Mesenchymal stem cell (in vitro differentiated cells and primary cell): ENCODE data around the gene MRM2.

Experiments used
- DNase-seq: peaks from one replicate; pipeline ENCODE4 v3.0.0-alpha.2; 2013
- H2AFZ ChIP-seq: one replicate; pipeline ENCODE4 v1.6.1; 2013; ENCODE audit warnings: low read depth, mild to moderate bottlenecking, control low read depth, inconsistent platforms, low read length, moderate library complexity
- H2AK5ac ChIP-seq: 2 replicates; pipeline ENCODE4 v1.6.1; 2013; ENCODE audit warnings: low read length, moderate library complexity, mild to moderate bottlenecking, inconsistent platforms; ENCODE audit not compliant: severe bottlenecking
- H2BK120ac ChIP-seq: one replicate; pipeline ENCODE4 v1.6.1; 2013; ENCODE audit warnings: low read depth, mild to moderate bottlenecking, inconsistent platforms, low read length, moderate library complexity
- H2BK12ac ChIP-seq, 2 experiments: one replicate each; pipeline ENCODE4 v1.6.1; 2013; ENCODE audit warnings: inconsistent platforms in 2 of 2, low read length in 2 of 2, mild to moderate bottlenecking in 2 of 2, moderate library complexity in 2 of 2, control low read depth in 1 of 2
- H2BK15ac ChIP-seq: one replicate; pipeline ENCODE4 v1.6.1; 2013; ENCODE audit warnings: mild to moderate bottlenecking, low read depth, inconsistent platforms; ENCODE audit not compliant: poor library complexity, severe bottlenecking
- H2BK5ac ChIP-seq: 2 replicates; pipeline ENCODE4 v1.6.1; 2013; ENCODE audit warnings: low read depth, mild to moderate bottlenecking, low read length, control low read depth, inconsistent platforms; ENCODE audit not compliant: poor library complexity, severe bottlenecking
- H3K14ac ChIP-seq, 2 experiments: one replicate each; pipeline ENCODE4 v1.6.1; 2013; ENCODE audit warnings: inconsistent platforms in 2 of 2, low read length in 2 of 2, control low read depth in 1 of 2, mild to moderate bottlenecking in 1 of 2, moderate library complexity in 1 of 2
- H3K18ac ChIP-seq, 2 experiments: one replicate each; pipeline ENCODE4 v1.6.1; 2013; ENCODE audit warnings: inconsistent platforms in 2 of 2, low read length in 2 of 2, control low read depth in 1 of 2, low read depth in 1 of 2, mild to moderate bottlenecking in 1 of 2
- H3K23ac ChIP-seq, 2 experiments: one replicate each; pipeline ENCODE4 v1.6.1; 2013; ENCODE audit warnings: inconsistent platforms in 2 of 2, low read length in 2 of 2, mild to moderate bottlenecking in 2 of 2, moderate library complexity in 2 of 2, control low read depth in 1 of 2
- H3K27ac ChIP-seq: 2 replicates; pipeline ENCODE4 v1.5.1; 2013; ENCODE audit warnings: mild to moderate bottlenecking, moderate library complexity, low read length, control low read depth, inconsistent platforms; ENCODE audit not compliant: poor library complexity, severe bottlenecking
- H3K27me3 ChIP-seq, 2 experiments: 2 replicates each; pipeline versions ENCODE4 v1.6.1 to v1.7.0; 2013; ENCODE audit warnings: low read length in 2 of 2, mild to moderate bottlenecking in 2 of 2, moderate library complexity in 2 of 2, control low read depth in 1 of 2, inconsistent platforms in 1 of 2; ENCODE audit not compliant: control insufficient read depth in 1 of 2, insufficient read depth in 1 of 2
- H3K36me3 ChIP-seq, 2 experiments: 2 replicates each; pipeline versions ENCODE4 v1.6.1 to v1.7.0; 2013; ENCODE audit warnings: low read length in 2 of 2, control low read depth in 1 of 2, inconsistent platforms in 1 of 2, low read depth in 1 of 2, mild to moderate bottlenecking in 1 of 2; ENCODE audit not compliant: insufficient read depth in 2 of 2, control insufficient read depth in 1 of 2
- H3K4ac ChIP-seq, 2 experiments: one replicate each; pipeline ENCODE4 v1.6.1; 2013; ENCODE audit warnings: inconsistent platforms in 2 of 2, low read length in 2 of 2, mild to moderate bottlenecking in 2 of 2, moderate library complexity in 2 of 2, control low read depth in 1 of 2, low read depth in 1 of 2
- H3K4me1 ChIP-seq: 2 replicates; pipeline ENCODE4 v1.6.1; 2013; ENCODE audit warnings: low read depth, low read length, control low read depth; ENCODE audit not compliant: control insufficient read depth, insufficient read depth
- H3K4me2 ChIP-seq: 2 replicates; pipeline ENCODE4 v1.6.1; 2013; ENCODE audit warnings: low read length, mild to moderate bottlenecking, inconsistent platforms; ENCODE audit not compliant: poor library complexity, severe bottlenecking
- H3K4me3 ChIP-seq, 2 experiments: 2 replicates each; pipeline versions ENCODE4 v1.5.1 to v1.7.0; 2013; ENCODE audit warnings: low read length in 2 of 2, mild to moderate bottlenecking in 2 of 2, control low read depth in 1 of 2, low read depth in 1 of 2; ENCODE audit not compliant: insufficient read depth in 1 of 2
- H3K79me1 ChIP-seq: replicated peaks from 2 replicates; pipeline ENCODE4 v1.6.1; 2013; ENCODE audit warnings: mild to moderate bottlenecking, control low read depth, low read length, inconsistent platforms; ENCODE audit not compliant: poor library complexity, severe bottlenecking
- H3K9ac ChIP-seq: 2 replicates; pipeline ENCODE4 v1.7.0; 2013; ENCODE audit warnings: mild to moderate bottlenecking, low read length, moderate library complexity
- H3K9me3 ChIP-seq: 2 replicates; pipeline ENCODE4 v1.7.0; 2013; ENCODE audit warnings: mild to moderate bottlenecking, low read length; ENCODE audit not compliant: control insufficient read depth
- H4K8ac ChIP-seq: one replicate; pipeline ENCODE4 v1.6.1; 2013; ENCODE audit warnings: inconsistent platforms, mild to moderate bottlenecking, low read length, moderate library complexity
- H4K91ac ChIP-seq: one replicate; pipeline ENCODE4 v1.6.1; 2013; ENCODE audit warnings: mild to moderate bottlenecking, low read length, inconsistent platforms
- WGBS: methylation state at CpG from one replicate; pipeline ENCODE4 v1.1.7; 2013; ENCODE audit warnings: mixed read lengths; 5-methylcytosine and 5-hydroxymethylcytosine counted together

MRM2 gene

DNA sequence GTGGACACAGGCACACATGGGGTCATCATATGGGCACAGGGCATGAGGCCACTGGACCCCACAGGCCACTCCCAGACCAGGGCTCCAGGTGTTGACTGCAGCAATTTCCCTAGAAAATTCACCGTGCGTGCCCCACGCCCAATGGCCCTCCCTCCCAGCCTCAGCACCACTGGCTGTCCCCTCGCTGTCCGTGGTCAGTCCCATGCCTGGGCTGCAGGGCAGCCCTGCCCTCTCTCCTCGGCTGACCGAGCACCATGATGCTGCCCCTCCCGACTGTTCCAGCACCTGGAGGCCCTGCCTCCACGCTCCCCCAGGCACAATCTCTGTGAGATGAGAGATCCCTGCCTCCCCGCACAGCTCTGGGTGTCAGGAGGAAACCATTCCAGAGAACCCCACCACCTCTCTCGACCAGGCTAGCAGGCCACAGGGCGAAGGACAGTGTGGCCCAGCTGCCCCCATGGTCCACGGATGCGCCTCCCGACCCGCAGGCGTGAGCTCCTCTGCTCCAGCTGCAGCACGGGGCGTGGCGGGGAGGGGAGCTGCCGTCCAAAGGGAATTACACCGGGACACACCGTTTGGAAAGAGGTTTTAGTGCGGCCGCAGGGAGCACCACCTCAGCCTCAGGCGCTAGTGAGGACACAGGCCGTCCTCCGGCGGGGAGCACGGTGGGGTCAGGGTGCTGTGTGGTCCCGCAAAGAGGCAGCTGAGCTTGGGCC lies 12.6 kb upstream of the MRM2 start:
- Histone ChIP-seq H3K4ac (no peak overlapping the region), H3K36me3 (peaks cover 47 to 88% of the 10 kb centered on the region in 2 experiments), H3K4me3 (no peak overlapping the region), H2BK120ac (no peak overlapping the region), H3K18ac (no peak overlapping the region), H2AK5ac (no peak overlapping the region), H3K27me3 (no peaks in the 10 kb centered on the region), H3K9me3 (no peaks in the 10 kb centered on the region), H2AFZ (no peak overlapping the region), H3K4me1 (peaks cover 38% of the 10 kb centered on the region), H2BK12ac (no peak overlapping the region), H2BK15ac (no peak overlapping the region), H4K8ac (no peak overlapping the region), H3K4me2 (no peak overlapping the region), H3K9ac (no peak overlapping the region), H2BK5ac (no peak overlapping the region), H3K27ac (no peak overlapping the region), H4K91ac (no peak overlapping the region), H3K14ac (no peak overlapping the region), H3K23ac (no peak overlapping the region), H3K79me1 (peaks cover 23% of the 10 kb centered on the region)
- 96% methylated on average over 31 of the region's 31 CpGs for WGBS
- DNase-seq = no peak

DNA sequence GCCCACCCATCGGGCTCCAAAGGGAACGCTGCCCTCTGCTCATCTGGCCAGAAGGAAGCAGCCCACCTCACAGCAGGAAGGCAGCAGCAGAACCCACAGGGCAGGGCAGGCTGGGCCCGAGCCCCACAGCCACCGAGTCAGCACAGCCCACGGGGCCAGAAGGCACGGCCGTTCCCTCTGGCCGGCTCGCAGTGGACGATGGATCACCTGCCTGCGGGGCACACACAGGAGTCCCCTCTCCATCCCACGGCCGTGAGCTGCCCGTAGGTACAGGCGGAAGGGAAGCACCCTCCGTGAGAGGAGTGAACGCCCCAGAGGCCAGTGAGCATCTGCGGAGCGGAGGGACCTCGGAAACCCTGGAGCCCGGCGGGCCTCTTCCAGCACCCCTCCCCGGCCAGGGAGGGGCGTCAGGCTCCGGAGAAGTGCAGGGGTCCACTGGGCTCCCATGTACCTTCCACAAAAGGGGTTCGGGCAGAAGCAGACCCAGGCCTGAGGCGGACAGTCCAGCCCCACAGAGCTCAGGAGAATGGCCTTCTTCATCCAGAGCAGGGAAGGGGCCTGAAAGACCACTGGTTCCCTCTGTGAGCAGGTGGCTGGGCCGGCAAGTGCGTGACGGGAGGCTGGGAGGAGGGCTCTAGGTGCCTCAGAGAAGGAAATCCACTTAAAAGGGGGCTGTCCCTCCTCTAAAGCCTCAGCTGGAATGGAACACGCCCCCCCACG lies 11.7 kb upstream of the MRM2 start:
- Histone ChIP-seq H2BK120ac (no peak overlapping the region), H3K9ac (no peak overlapping the region), H2BK15ac (no peak overlapping the region), H3K27ac (no peak overlapping the region), H3K18ac (no peak overlapping the region), H4K91ac (no peak overlapping the region), H3K4me3 (no peak overlapping the region), H3K36me3 (peaks cover 46 to 81% of the 10 kb centered on the region in 2 experiments), H3K4ac (no peak overlapping the region), H3K4me2 (no peak overlapping the region), H2AFZ (no peak overlapping the region), H3K27me3 (no peaks in the 10 kb centered on the region), H3K9me3 (no peaks in the 10 kb centered on the region), H2BK12ac (no peak overlapping the region), H3K79me1 (peaks cover 17% of the 10 kb centered on the region), H3K4me1 (peaks cover 40% of the 10 kb centered on the region), H3K23ac (no peak overlapping the region), H2BK5ac (no peak overlapping the region), H4K8ac (no peak overlapping the region), H3K14ac (no peak overlapping the region), H2AK5ac (no peak overlapping the region)
- DNase-seq = no peak
- 96% methylated on average over 32 of the region's 32 CpGs for WGBS

- Histone ChIP-seq H3K27me3 (no peaks in the 10 kb centered on the region), H3K23ac (no peak overlapping the region), H3K4me1 (peaks cover 44% of the 10 kb centered on the region), H3K79me1 (peaks cover 15% of the 10 kb centered on the region), H3K4me2 (no peak overlapping the region), H2BK15ac (no peak overlapping the region), H2AFZ (no peak overlapping the region), H4K8ac (no peak overlapping the region), H3K9ac (no peak overlapping the region), H3K27ac (no peak overlapping the region), H2BK5ac (no peak overlapping the region), H4K91ac (no peak overlapping the region), H3K4ac (no peak overlapping the region), H3K36me3 (peaks cover 46 to 74% of the 10 kb centered on the region in 2 experiments), H3K14ac (no peak overlapping the region), H2BK12ac (no peak overlapping the region), H3K18ac (peak overlapping the region in 1 of 2 experiments; percentile 51), H3K4me3 (no peak overlapping the region), H2BK120ac (no peak overlapping the region), H2AK5ac (no peak overlapping the region), H3K9me3 (no peaks in the 10 kb centered on the region)
- 93% methylated on average over 9 of the region's 9 CpGs for WGBS
- DNase-seq = no peak
These were observed 11.0 kb upstream of the MRM2 start for GRCh38 chr7:2253021-2253420.
